H1 (cell line): ENCODE results near the gene TDRD9. TPM values are rescaled to one million over a fixed set of nuclear protein-coding genes. Genes with fewer than 3 reads are reported as not detected.

Source experiments
- CTCF ChIA-PET: fragments of 300-600 bp; sonication (Branson Sonifier 250); formaldehyde crosslinking; loops from one replicate; lab custom pipeline; 2021; ENCODE audit not compliant: partially characterized antibody; lab: Charles Lee
- POLR2A ChIA-PET: fragments of 300-600 bp; sonication (Branson Sonifier 250); formaldehyde crosslinking; loops from one replicate; lab custom pipeline; 2021; ENCODE audit warnings: inconsistent platforms; ENCODE audit not compliant: partially characterized antibody; lab: Charles Lee
- DNase-seq, 2 experiments: peaks; one replicate each; pipeline versions ENCODE4 v3.0.0 to v3.0.0-alpha.2; 2010 to 2022; ENCODE audit warnings: low spot score in 2 of 2, low read depth in 1 of 2, mixed read lengths in 1 of 2
- FAIRE-seq: peaks from 2 replicates; lab custom pipeline; 2011; peaks lifted over from hg19 to GRCh38; lab: Jason Lieb, UNC
- H2AFZ ChIP-seq: 2 replicates; pipeline ENCODE4 v1.8.1; 2012; ENCODE audit warnings: low read length, inconsistent platforms
- H2AK5ac ChIP-seq: 2 replicates; pipeline ENCODE4 v1.6.1; 2013; ENCODE audit warnings: low read depth, low read length
- H2BK120ac ChIP-seq: replicated peaks from 2 replicates; pipeline ENCODE3; 2013; ENCODE audit warnings: low read depth, low read length, inconsistent platforms
- H2BK12ac ChIP-seq: 2 replicates; pipeline ENCODE4 v1.6.1; 2013; ENCODE audit warnings: low read depth, low read length
- H2BK15ac ChIP-seq: 2 replicates; pipeline ENCODE4 v1.6.1; 2013; ENCODE audit warnings: low read length
- H2BK20ac ChIP-seq: 2 replicates; pipeline ENCODE4 v1.6.1; 2013; ENCODE audit warnings: low read length
- H2BK5ac ChIP-seq: 2 replicates; pipeline ENCODE4 v1.6.1; 2013; ENCODE audit warnings: low read depth, low read length
- H3K14ac ChIP-seq: 2 replicates; pipeline ENCODE4 v1.6.1; 2013; ENCODE audit warnings: inconsistent platforms; ENCODE audit not compliant: insufficient read length
- H3K18ac ChIP-seq: 2 replicates; pipeline ENCODE4 v1.6.1; 2013; ENCODE audit warnings: low read length; ENCODE audit errors: extremely low read depth
- H3K23ac ChIP-seq: 2 replicates; pipeline ENCODE4 v1.6.1; 2013; ENCODE audit warnings: inconsistent platforms; ENCODE audit not compliant: insufficient read length
- H3K23me2 ChIP-seq: 2 replicates; pipeline ENCODE4 v1.6.1; 2013; ENCODE audit warnings: low read depth, low read length
- H3K27ac ChIP-seq: 2 replicates; pipeline ENCODE4 v1.6.1; 2011; ENCODE audit warnings: low read depth, low read length, inconsistent platforms
- H3K27me3 ChIP-seq, 4 experiments: replicated peaks in 1 of 4; 1 replicate in 1 of 4; 2 replicates in 3 of 4; pipeline versions ENCODE4 v1.6.1 to v1.8.1; 2011 to 2013; ENCODE audit warnings: low read length in 3 of 4, mild to moderate bottlenecking in 3 of 4, inconsistent platforms in 2 of 4, mixed read lengths in 2 of 4, moderate library complexity in 1 of 4; ENCODE audit not compliant: control insufficient read depth in 3 of 4, insufficient read depth in 3 of 4; ENCODE audit errors: extremely low read depth in 1 of 4
- H3K36me3 ChIP-seq, 4 experiments: 2 replicates each; pipeline versions ENCODE4 v1.6.1 to v1.8.1; 2011 to 2013; ENCODE audit warnings: mild to moderate bottlenecking in 4 of 4, low read length in 3 of 4, moderate library complexity in 2 of 4, control low read depth in 1 of 4, inconsistent platforms in 1 of 4; ENCODE audit not compliant: insufficient read depth in 4 of 4, control insufficient read depth in 2 of 4
- H3K4ac ChIP-seq: replicated peaks from 2 replicates; pipeline ENCODE3; 2013; ENCODE audit warnings: low read length, low read depth, mixed read lengths, inconsistent platforms; ENCODE audit not compliant: insufficient read length
- H3K4me1 ChIP-seq, 4 experiments: replicated peaks in 1 of 4; 1 replicate in 1 of 4; 2 replicates in 3 of 4; pipeline versions ENCODE4 v1.6.1 to v1.8.1; 2011 to 2013; ENCODE audit warnings: low read length in 3 of 4, inconsistent platforms in 2 of 4, mixed read lengths in 1 of 4; ENCODE audit not compliant: insufficient read depth in 4 of 4, control insufficient read depth in 3 of 4
- H3K4me2 ChIP-seq, 2 experiments: 2 replicates each; pipeline versions ENCODE4 v1.6.1 to v1.8.1; 2011 to 2013; ENCODE audit warnings: low read depth in 2 of 2, low read length in 2 of 2, control low read depth in 1 of 2, inconsistent platforms in 1 of 2, mild to moderate bottlenecking in 1 of 2; ENCODE audit not compliant: insufficient read depth in 1 of 2
- H3K4me3 ChIP-seq, 4 experiments: fragments of 200-600, 300-600 bp in 1 of 4; sonication (generic), shearing (Covaris generic), sonication (Bioruptor Twin) in 1 of 4; 2 replicates each; pipeline versions ENCODE4 v1.5.1 to v1.8.1; 2011 to 2016; ENCODE audit warnings: low read length in 4 of 4, low read depth in 3 of 4, control low read depth in 2 of 4, inconsistent platforms in 2 of 4, mild to moderate bottlenecking in 2 of 4, mixed read lengths in 1 of 4, moderate library complexity in 1 of 4; ENCODE audit not compliant: insufficient read depth in 2 of 4; ENCODE audit errors: extremely low read depth in 1 of 4
- H3K56ac ChIP-seq: replicated peaks from 2 replicates; pipeline ENCODE3; 2013; ENCODE audit warnings: low read depth, mild to moderate bottlenecking, mixed read lengths, low read length, inconsistent platforms; ENCODE audit not compliant: insufficient read length
- H3K79me1 ChIP-seq: 2 replicates; pipeline ENCODE4 v1.6.1; 2013; ENCODE audit warnings: low read depth, low read length, control low read depth
- H3K79me2 ChIP-seq, 2 experiments: 2 replicates each; pipeline versions ENCODE4 v1.6.1 to v1.8.1; 2012 to 2013; ENCODE audit warnings: low read length in 2 of 2, mild to moderate bottlenecking in 2 of 2, inconsistent platforms in 1 of 2; ENCODE audit not compliant: insufficient read depth in 2 of 2, control insufficient read depth in 1 of 2
- H3K9ac ChIP-seq, 4 experiments: replicated peaks in 1 of 4; 1 replicate in 1 of 4; 2 replicates in 3 of 4; pipeline versions ENCODE4 v1.6.1 to v1.8.1; 2011 to 2013; ENCODE audit warnings: low read depth in 3 of 4, low read length in 3 of 4, control low read depth in 2 of 4, mild to moderate bottlenecking in 2 of 4, moderate library complexity in 2 of 4, inconsistent platforms in 1 of 4; ENCODE audit errors: extremely low read depth in 1 of 4
- H3K9me3 ChIP-seq, 2 experiments: 2 replicates each; pipeline versions ENCODE4 v1.6.1 to v1.8.1; 2012 to 2013; ENCODE audit warnings: mild to moderate bottlenecking in 2 of 2, moderate library complexity in 2 of 2, control low read depth in 1 of 2, inconsistent platforms in 1 of 2, low read depth in 1 of 2, low read length in 1 of 2, mixed read lengths in 1 of 2; ENCODE audit not compliant: insufficient read depth in 2 of 2
- H4K20me1 ChIP-seq, 2 experiments: replicated peaks in 1 of 2; 2 replicates each; pipeline versions ENCODE3 to v1.8.1; 2011 to 2013; ENCODE audit warnings: inconsistent platforms in 2 of 2, low read length in 2 of 2, mild to moderate bottlenecking in 1 of 2; ENCODE audit not compliant: insufficient read depth in 2 of 2, control insufficient read depth in 1 of 2
- H4K5ac ChIP-seq: 2 replicates; pipeline ENCODE4 v1.6.1; 2013; ENCODE audit warnings: low read length, low read depth, mixed read lengths, inconsistent platforms; ENCODE audit not compliant: insufficient read length
- H4K8ac ChIP-seq: 2 replicates; pipeline ENCODE4 v1.8.0; 2013; ENCODE audit warnings: mild to moderate bottlenecking, moderate library complexity, low read length, inconsistent platforms; ENCODE audit not compliant: insufficient read depth; ENCODE audit errors: extremely low read depth
- H4K91ac ChIP-seq: replicated peaks from 2 replicates; pipeline ENCODE3; 2013; ENCODE audit warnings: low read length, mixed read lengths, inconsistent platforms; ENCODE audit not compliant: insufficient read length
- EGR1 ChIP-seq: IDR thresholded peaks from 2 replicates; pipeline ENCODE4 v1.6.1; 2011; ENCODE audit warnings: low read depth, low read length, borderline replicate concordance
- WGBS, 2 experiments: shearing (Covaris generic) in 1 of 2; methylation state at CpG; one replicate each; pipeline versions ENCODE4 v1.1.6 to v1.1.7; 2013 to 2015; ENCODE audit warnings: low lambda C conversion rate in 2 of 2, mixed read lengths in 2 of 2, inconsistent platforms in 1 of 2, low coverage in 1 of 2, missing lambda C conversion rate in 1 of 2; ENCODE audit not compliant: insufficient replicate concordance in 2 of 2, insufficient coverage in 1 of 2, insufficient read length in 1 of 2; ENCODE audit errors: extremely low coverage in 1 of 2, missing lambda C conversion rate in 1 of 2; 5-methylcytosine and 5-hydroxymethylcytosine counted together
- polyA plus RNA-seq, 7 experiments: library from polyadenylated mRNA; depleted of rRNA in 3 of 7; stranded (reverse) in 5 of 7; unstranded in 2 of 7; fragments of >200 nt in 5 of 7; fragments of 200-250 nt in 2 of 7; gene quantifications; 1 replicate in 5 of 7; 2 replicates in 1 of 7; 4 replicates in 1 of 7; pipeline versions ENCODE4 v1.2.1 to v1.2.3, GENCODE V29; 2011 to 2013; ENCODE audit warnings: missing spikeins in 2 of 7, mixed read lengths in 2 of 7
- total RNA-seq: library from RNA; stranded (reverse); fragmentation: NEBNext Ultra II Directional; extraction: Animal tissue kit (Norgen Biotek cat#: 25700); gene quantifications from 2 replicates; pipeline ENCODE4 v1.2.1, GENCODE V29; 2021
- TF ChIP-seq, protein P1 (sequence below), 3 experiments: IDR thresholded peaks; 1 replicate in 2 of 3; 2 replicates in 1 of 3; pipeline versions ENCODE4 v1.5.1 to v1.6.1; 2011; ENCODE audit warnings: low read length in 3 of 3, mild to moderate bottlenecking in 3 of 3, inconsistent platforms in 2 of 3, low read depth in 1 of 3, moderate library complexity in 1 of 3; ENCODE audit not compliant: insufficient read depth in 1 of 3; ENCODE audit errors: control extremely low read depth in 1 of 3

The TDRD9 gene
- total and polyA plus RNA-seq, 2 of the 8 experiments (the other 6 are each of a cell fraction or from before 2014, with no cell fraction given), result not detected

DNA sequence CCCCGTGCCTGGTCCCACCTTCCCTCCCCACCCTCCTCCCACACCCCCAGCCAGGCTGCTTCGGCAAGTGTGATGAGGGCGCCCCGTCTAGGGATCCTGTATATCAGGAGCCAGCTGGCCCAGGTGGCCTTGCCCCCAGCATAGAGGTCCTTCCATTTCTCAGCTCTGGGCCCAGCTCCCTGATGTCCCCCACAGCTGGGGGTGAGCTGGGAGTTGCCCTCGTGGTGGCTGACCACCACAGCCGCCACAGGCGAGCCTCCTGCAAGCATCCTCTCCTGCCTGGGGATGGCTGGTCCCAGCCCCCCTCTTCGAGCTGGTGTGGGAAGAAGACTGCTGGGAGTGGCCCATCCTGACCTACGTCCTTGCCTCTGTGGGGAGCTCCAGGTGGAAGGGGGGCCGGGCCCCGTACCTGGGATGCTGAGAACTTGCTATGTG is 164.7 kb downstream of the TDRD9 start:
- CTCF ChIA-PET, result interaction anchor here (0.9 to 6.6 kb wide), 8 partner anchors 8 to 98 kb away, joined by 3 to 76 read pairs (median 5); partner anchors contain the start of gene ASPG
- peaks cover 0 to 7% (median 4%) of the 10 kb centered on the region in 4 experiments; a peak in 3 of 7 replicates for H3K4me1 ChIP-seq

More for the DNA sequence above, 164.7 kb downstream of the TDRD9 start:
- H3K4me2 ChIP-seq, result no peak overlapping the region
- H3K9me3 ChIP-seq, result no peaks in the 10 kb centered on the region; a peak in 1 of 4 replicates
- H2BK12ac ChIP-seq, result no peak overlapping the region
- no peak overlapping the region for H3K18ac ChIP-seq
- H2AK5ac ChIP-seq, result no peak overlapping the region
- TF ChIP-seq EGR1, result no peak
- TF ChIP-seq, protein P1, sequence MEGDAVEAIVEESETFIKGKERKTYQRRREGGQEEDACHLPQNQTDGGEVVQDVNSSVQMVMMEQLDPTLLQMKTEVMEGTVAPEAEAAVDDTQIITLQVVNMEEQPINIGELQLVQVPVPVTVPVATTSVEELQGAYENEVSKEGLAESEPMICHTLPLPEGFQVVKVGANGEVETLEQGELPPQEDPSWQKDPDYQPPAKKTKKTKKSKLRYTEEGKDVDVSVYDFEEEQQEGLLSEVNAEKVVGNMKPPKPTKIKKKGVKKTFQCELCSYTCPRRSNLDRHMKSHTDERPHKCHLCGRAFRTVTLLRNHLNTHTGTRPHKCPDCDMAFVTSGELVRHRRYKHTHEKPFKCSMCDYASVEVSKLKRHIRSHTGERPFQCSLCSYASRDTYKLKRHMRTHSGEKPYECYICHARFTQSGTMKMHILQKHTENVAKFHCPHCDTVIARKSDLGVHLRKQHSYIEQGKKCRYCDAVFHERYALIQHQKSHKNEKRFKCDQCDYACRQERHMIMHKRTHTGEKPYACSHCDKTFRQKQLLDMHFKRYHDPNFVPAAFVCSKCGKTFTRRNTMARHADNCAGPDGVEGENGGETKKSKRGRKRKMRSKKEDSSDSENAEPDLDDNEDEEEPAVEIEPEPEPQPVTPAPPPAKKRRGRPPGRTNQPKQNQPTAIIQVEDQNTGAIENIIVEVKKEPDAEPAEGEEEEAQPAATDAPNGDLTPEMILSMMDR (IDR thresholded peaks at IDR 0.05; ENCODE audit: control extremely low read depth in 1 of 3, insufficient read depth in 1 of 3, low read depth in 1 of 3, low read length in 3 of 3), result no peak
- TF ChIP-seq, all 59 proteins: peak for 0
- H2AFZ ChIP-seq, result no peak overlapping the region
- no peak overlapping the region for H4K91ac ChIP-seq
- no peak overlapping the region for H3K4me3 ChIP-seq
- H4K8ac ChIP-seq, result no peak overlapping the region; the same call in 1 of the 2 replicates
- DNase-seq (peak in 1 of 2 experiments; percentile 42), FAIRE-seq (no peak)
- no peak overlapping the region for H3K56ac ChIP-seq
- H4K20me1 ChIP-seq, result no peaks in the 10 kb centered on the region
- no peak overlapping the region for H3K14ac ChIP-seq
- H3K23me2 ChIP-seq, result no peaks in the 10 kb centered on the region
- no peaks in the 10 kb centered on the region for H3K36me3 ChIP-seq
- H4K5ac ChIP-seq, result no peak overlapping the region
- POLR2A ChIA-PET, result no interaction called here
- no peaks in the 10 kb centered on the region for H3K79me2 ChIP-seq
- H2BK120ac ChIP-seq, result no peak overlapping the region
- no peak overlapping the region for H3K27ac ChIP-seq
- no peak overlapping the region for H2BK20ac ChIP-seq
- no peak overlapping the region for H3K9ac ChIP-seq
- 83% methylated on average over 9 of the region's 11 CpGs; no CpG with 5 or more reads in 1 of the 2 experiments for WGBS, 2 experiments
- no peak overlapping the region for H3K4ac ChIP-seq
- H3K23ac ChIP-seq, result no peak overlapping the region
- no peak overlapping the region for H2BK5ac ChIP-seq
- no peak overlapping the region for H2BK15ac ChIP-seq
- no peaks in the 10 kb centered on the region for H3K79me1 ChIP-seq
- H3K27me3 ChIP-seq, result no peaks in the 10 kb centered on the region
